Measurements from ENCODE around the gene AXIN2. TPM values are rescaled to one million over a fixed set of nuclear protein-coding genes. Genes with fewer than 3 reads are reported as not detected.
"Not testable (repeated sequence)": the region's sequence is repeated elsewhere in the genome, so short reads cannot be mapped to it uniquely, and the experiment has no call there.

The AXIN2 gene
- total RNA-seq, 2 experiments from 2014 or later, result 7.7 to 9.8 TPM

DNA sequence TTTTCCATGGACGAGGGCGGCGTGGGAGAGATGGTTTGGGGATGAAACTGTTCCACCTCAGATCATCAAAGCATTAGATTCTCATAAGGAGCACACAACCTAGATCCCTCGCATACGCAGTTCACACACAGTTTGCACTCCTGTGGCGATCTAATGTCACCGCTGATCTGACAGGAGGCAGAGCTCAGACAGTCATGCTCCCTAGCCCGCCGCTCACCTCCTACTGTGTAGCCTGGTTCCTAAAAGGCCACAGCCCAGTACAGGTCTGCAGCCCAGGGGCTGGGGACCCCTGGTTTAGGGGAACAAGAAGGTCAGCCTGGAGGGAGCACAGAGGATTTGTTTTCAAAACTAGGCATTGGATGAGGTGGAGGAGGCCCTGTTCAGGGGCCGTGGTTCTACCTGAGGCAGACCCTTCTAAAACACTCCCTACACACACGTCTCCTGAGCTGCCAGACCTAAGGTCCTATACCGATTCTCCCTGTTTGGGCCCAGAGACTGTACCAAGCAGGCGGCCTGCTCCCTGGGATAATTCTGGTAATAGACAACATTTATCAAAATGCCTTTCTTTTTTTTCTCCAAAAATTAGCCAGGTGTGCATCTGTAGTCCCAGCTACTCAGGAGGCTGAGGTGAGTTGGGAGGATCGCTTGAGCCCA, 38.6 kb downstream of the AXIN2 start:
- ATAC-seq (ENCODE audit: low read depth), result peak; percentile 15
- POLR2A ChIA-PET, result interaction anchor here (0.6 to 1.1 kb wide), 3 partner anchors 8 to 89 kb away, joined by 3 to 5 read pairs (median 4); no protein-coding TSS in a partner anchor
- Mint-ChIP-seq H3K27ac (peak overlapping the region; percentile 71), H3K4me3 (peak overlapping the region; percentile 56), H3K4me1 (peaks cover 20% of the 10 kb centered on the region), H3K9me3 (peaks cover 1% of the 10 kb centered on the region), H3K36me3 (peaks cover 2% of the 10 kb centered on the region), H3K27me3 (peaks cover 44% of the 10 kb centered on the region)
- no peak for DNase-seq

DNA sequence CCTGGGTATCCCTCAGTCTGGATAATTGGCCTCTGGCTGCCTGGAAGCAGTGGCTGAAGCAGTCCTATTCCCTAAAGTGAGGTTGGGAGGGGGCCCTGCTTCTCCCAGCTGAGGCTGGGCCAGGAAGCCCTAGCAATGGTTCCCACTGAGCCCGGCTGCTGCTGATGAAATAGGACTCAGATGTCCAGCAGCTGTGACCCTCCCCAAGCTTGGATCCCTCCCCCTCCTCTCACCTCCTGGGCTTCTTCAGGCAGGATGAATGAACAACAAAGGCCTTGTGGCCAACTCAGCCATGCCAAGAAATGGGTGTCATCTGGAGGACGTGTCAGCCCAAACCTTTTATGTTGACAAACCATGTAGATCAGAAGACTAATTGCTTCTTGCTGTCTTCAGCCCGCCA, 42.0 kb downstream of the AXIN2 start:
- Mint-ChIP-seq H3K27ac (no peak overlapping the region), H3K9me3 (peaks cover 2% of the 10 kb centered on the region), H3K36me3 (no peaks in the 10 kb centered on the region), H3K27me3 (peaks cover 51% of the 10 kb centered on the region), H3K4me1 (peaks cover 19% of the 10 kb centered on the region), H3K4me3 (no peak overlapping the region)
- ATAC-seq (ENCODE audit: low read depth), result no peak
- POLR2A ChIA-PET, result no interaction called here
- no peak for DNase-seq

DNA sequence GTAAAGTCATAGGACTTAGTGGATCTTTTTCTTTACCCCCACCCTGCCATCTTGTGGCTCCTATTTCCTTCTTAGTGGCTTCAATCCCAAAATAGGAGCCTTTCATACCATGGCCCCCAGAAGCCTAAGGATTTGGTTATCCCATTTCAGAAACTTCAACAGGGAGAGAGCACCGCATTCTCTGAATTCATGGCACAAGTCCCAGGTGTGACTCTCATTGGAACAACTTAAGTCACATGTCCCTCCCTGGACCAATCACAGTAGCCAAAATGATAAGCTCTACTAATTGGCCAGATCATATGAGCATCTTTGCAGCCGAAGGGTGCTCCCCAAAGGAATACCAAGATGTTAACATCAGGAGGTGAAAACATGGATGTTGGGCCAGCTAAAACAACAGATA, 43.2 kb downstream of the AXIN2 start:
- peaks cover 49% of the 10 kb centered on the region for H3K27me3 Mint-ChIP-seq
- ATAC-seq (ENCODE audit: low read depth) (no peak), DNase-seq (no peak)
- no peak overlapping the region for H3K4me3 Mint-ChIP-seq
- POLR2A ChIA-PET, result interaction anchor here (0.6 kb wide), 1 partner anchor 1941 kb away, joined by 8 read pairs; no protein-coding TSS in a partner anchor
- H3K27ac Mint-ChIP-seq, result no peak overlapping the region
- H3K9me3 Mint-ChIP-seq, result peaks cover 2% of the 10 kb centered on the region
- H3K4me1 Mint-ChIP-seq, result peaks cover 9% of the 10 kb centered on the region
- no peaks in the 10 kb centered on the region for H3K36me3 Mint-ChIP-seq

DNA sequence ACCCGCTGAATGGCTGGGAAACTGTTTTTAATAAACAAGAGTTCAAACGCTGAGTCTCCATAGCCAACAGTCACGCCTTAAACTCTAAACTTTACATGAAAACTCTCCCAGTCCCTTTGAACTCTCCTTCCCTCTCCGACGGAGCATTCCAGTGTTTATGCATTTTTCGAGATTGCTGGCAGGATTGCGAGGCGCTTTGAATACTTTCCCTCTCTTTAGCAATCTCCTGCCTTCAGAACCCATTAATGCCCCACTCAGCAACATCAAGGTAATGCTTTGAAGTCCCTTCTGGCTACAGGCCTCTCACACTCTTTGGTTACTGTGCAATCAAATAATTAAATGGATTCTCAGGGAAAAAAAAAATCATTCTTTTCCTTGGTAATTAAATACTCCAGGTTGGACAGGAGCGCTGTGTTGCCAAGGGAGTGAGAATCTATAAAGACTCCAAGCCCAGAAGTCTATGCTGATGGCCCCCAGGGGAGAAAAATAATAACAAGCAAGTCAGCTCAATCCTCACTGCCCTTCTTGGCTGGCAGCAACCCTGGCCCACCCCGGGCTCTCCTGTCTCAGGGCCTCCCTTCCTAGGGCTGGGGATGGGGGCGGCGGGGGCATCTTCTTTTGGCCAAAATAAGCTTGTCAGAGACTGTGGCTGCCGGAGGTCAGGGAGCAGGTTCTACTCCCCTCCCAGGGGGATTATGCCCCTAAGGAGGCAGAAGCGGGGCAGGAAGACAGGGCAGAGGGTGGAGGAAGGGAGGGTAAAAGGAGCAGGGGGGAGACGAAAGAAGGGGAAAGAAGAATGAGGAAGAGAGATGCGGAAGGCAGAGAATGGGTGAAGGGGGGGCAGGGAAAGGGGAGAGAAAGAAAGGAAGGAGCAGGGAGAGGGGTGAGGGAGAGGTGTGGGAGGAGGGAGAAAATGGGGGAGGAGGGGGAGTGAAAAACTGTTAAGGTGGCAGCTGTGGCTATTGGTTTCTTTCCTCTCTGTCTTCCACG, 45.2 kb downstream of the AXIN2 start:
- Mint-ChIP-seq H3K27me3 (peaks cover 34% of the 10 kb centered on the region), H3K9me3 (peaks cover 2% of the 10 kb centered on the region), H3K4me3 (no peak overlapping the region), H3K27ac (no peak overlapping the region), H3K4me1 (no peaks in the 10 kb centered on the region), H3K36me3 (no peaks in the 10 kb centered on the region)
- DNase-seq, result no peak
- POLR2A ChIA-PET, result no interaction called here
- ATAC-seq (ENCODE audit: low read depth), result no peak

DNA sequence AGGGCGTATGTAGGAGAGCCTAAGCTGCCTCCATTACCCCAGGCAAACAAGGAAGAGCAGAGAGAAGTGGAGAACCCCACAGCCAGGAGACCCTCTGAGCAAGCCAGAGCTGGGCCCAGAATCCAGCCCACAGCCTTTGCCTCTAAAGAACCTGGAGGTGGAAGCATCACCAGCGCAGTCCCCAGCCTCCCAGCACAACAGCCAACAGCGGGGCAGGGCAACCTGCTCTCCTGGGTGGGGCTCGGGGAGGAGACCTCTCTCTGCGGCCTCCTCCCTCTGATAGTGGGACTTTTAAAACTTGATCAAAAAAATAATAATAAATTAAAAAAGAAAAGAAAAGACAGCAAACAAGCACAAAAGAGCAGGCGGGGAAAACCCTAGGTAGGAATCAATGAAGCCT, 45.9 kb downstream of the AXIN2 start:
- DNase-seq (no peak), ATAC-seq (ENCODE audit: low read depth) (no peak)
- no peak overlapping the region for H3K4me3 Mint-ChIP-seq
- peaks cover 2% of the 10 kb centered on the region for H3K9me3 Mint-ChIP-seq
- no peaks in the 10 kb centered on the region for H3K4me1 Mint-ChIP-seq
- POLR2A ChIA-PET, result no interaction called here
- H3K36me3 Mint-ChIP-seq, result no peaks in the 10 kb centered on the region
- H3K27me3 Mint-ChIP-seq, result peaks cover 33% of the 10 kb centered on the region
- H3K27ac Mint-ChIP-seq, result no peak overlapping the region

DNA sequence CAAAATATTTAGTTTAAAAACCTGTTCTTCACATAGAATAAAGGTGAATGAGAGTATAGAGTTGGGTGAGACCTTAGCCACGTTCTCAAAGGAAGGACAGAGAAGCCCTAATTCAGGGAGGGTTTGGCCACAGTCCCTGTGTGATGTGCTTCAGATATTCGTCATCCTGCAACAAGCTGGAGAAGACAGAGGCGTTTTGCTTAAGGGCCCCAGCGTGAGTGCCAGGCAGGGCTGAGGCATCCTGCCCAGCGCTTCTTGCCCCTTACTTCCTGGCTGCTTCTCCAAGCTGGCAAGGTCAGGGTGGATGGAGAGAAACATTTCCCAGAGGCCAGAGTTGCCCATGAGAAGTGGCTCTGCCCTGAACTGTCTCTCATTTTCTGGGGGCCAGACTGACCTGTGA, 46.9 kb downstream of the AXIN2 start:
- Mint-ChIP-seq H3K27ac (no peak overlapping the region), H3K4me3 (no peak overlapping the region)

GRCh38 chr17:65514082-65514481, 47.4 kb downstream of the AXIN2 start:
- Mint-ChIP-seq H3K4me1 (no peaks in the 10 kb centered on the region), H3K27ac (no peak overlapping the region), H3K36me3 (no peaks in the 10 kb centered on the region), H3K4me3 (no peak overlapping the region), H3K27me3 (peaks cover 30% of the 10 kb centered on the region), H3K9me3 (peaks cover 2% of the 10 kb centered on the region)
- DNase-seq (no peak), ATAC-seq (ENCODE audit: low read depth) (no peak)
- POLR2A ChIA-PET, result interaction anchor here (0.6 kb wide), 1 partner anchor 9 kb away, joined by 3 read pairs; no protein-coding TSS in a partner anchor

More for the DNA sequence above, 46.9 kb downstream of the AXIN2 start:
- DNase-seq (no peak), ATAC-seq (ENCODE audit: low read depth) (no peak)
- Mint-ChIP-seq H3K9me3 (peaks cover 2% of the 10 kb centered on the region), H3K36me3 (no peaks in the 10 kb centered on the region), H3K27me3 (peaks cover 33% of the 10 kb centered on the region), H3K4me1 (no peaks in the 10 kb centered on the region)
- POLR2A ChIA-PET, result interaction anchor here (0.6 kb wide), 1 partner anchor 9 kb away, joined by 3 read pairs; no protein-coding TSS in a partner anchor

- Mint-ChIP-seq H3K9me3 (no peaks in the 10 kb centered on the region), H3K27me3 (peaks cover 15% of the 10 kb centered on the region), H3K4me3 (no peak overlapping the region)
Measured at GRCh38 chr17:65511316-65511715, 50.1 kb downstream of the AXIN2 start.

GRCh38 chr17:65509032-65509431, 52.4 kb downstream of the AXIN2 start:
- H3K27me3 Mint-ChIP-seq, result peaks cover 13% of the 10 kb centered on the region
- no peaks in the 10 kb centered on the region for H3K9me3 Mint-ChIP-seq
- ATAC-seq (ENCODE audit: low read depth), result no peak
- POLR2A ChIA-PET, result interaction anchor here (0.6 kb wide), 1 partner anchor 1821 kb away, joined by 4 read pairs; no protein-coding TSS in a partner anchor
- no peak overlapping the region for H3K4me3 Mint-ChIP-seq
- no peaks in the 10 kb centered on the region for H3K36me3 Mint-ChIP-seq
- no peaks in the 10 kb centered on the region for H3K4me1 Mint-ChIP-seq
- DNase-seq, result no peak
- no peak overlapping the region for H3K27ac Mint-ChIP-seq

More at GRCh38 chr17:65511316-65511715, 50.1 kb downstream of the AXIN2 start:
- no peak overlapping the region for H3K27ac Mint-ChIP-seq
- POLR2A ChIA-PET, result interaction anchor here (0.5 kb wide), 1 partner anchor 80 kb away, joined by 3 read pairs; no protein-coding TSS in a partner anchor
- H3K4me1 Mint-ChIP-seq, result no peaks in the 10 kb centered on the region
- no peaks in the 10 kb centered on the region for H3K36me3 Mint-ChIP-seq
- no peak for ATAC-seq (ENCODE audit: low read depth)
- no peak for DNase-seq

- H3K9me3 Mint-ChIP-seq; H3K4me3 Mint-ChIP-seq; H3K27ac Mint-ChIP-seq; DNase-seq; H3K36me3 Mint-ChIP-seq; H3K27me3 Mint-ChIP-seq; POLR2A ChIA-PET; H3K4me1 Mint-ChIP-seq; ATAC-seq (ENCODE audit: low read depth): not testable (repeated sequence)
Measured at GRCh38 chr17:65504673-65505072, 56.8 kb downstream of the AXIN2 start.

DNA sequence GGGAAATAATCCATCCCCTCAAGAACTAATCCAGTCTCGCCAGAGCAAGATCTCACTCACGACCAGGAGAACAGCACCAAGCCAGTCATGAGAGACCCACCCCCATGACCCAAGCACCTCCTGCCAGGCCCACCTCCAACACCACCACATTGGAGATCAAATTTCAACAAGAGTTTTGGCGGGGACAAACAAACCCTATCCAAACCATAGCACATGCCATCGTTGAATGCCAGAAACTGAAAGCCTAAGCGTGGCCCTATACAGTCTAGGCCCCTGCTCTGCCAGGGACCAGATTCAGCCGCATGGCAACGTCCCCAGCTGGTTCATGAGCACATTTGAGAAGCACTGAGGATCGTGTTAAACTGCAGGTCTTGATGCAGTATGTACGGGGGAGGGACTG, 57.3 kb downstream of the AXIN2 start:
- POLR2A ChIA-PET, result interaction anchor here (0.5 kb wide), 1 partner anchor 19 kb away, joined by 4 read pairs; no protein-coding TSS in a partner anchor
- no peak overlapping the region for H3K27ac Mint-ChIP-seq

GRCh38 chr17:65503557-65503956, 57.9 kb downstream of the AXIN2 start:
- DNase-seq, result no peak
- H3K27ac Mint-ChIP-seq, result no peak overlapping the region
- H3K4me3 Mint-ChIP-seq, result no peak overlapping the region
- peaks cover 4% of the 10 kb centered on the region for H3K27me3 Mint-ChIP-seq
- ATAC-seq (ENCODE audit: low read depth), result no peak
- no peaks in the 10 kb centered on the region for H3K9me3 Mint-ChIP-seq
- POLR2A ChIA-PET, result interaction anchor here (0.5 kb wide), 1 partner anchor 20 kb away, joined by 4 read pairs; no protein-coding TSS in a partner anchor
- H3K4me1 Mint-ChIP-seq, result no peaks in the 10 kb centered on the region
- no peaks in the 10 kb centered on the region for H3K36me3 Mint-ChIP-seq

More for the DNA sequence above, 57.3 kb downstream of the AXIN2 start:
- Mint-ChIP-seq H3K36me3 (no peaks in the 10 kb centered on the region), H3K4me3 (no peak overlapping the region), H3K27me3 (peaks cover 7% of the 10 kb centered on the region), H3K4me1 (no peaks in the 10 kb centered on the region), H3K9me3 (no peaks in the 10 kb centered on the region)
- no peak for ATAC-seq (ENCODE audit: low read depth)
- no peak for DNase-seq

DNA sequence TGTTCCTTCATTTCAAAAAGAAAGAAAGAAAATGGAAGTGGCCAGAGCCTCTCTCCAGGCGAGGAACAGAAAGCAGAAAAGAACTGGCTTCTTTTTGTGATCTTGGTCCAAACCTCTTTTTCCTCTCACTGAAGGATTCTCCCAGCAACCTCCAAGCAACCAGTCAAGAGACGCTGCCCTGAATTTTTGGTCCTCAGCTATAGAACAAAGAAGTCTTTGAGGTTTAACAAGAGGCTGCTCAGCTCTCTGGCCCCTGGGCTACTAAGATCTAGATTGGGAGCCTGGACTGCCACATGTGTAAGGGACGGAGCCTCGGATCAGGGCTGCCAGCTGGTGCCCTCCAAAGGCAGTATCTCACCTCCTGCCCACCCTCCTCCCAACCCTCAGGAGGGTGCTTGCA, 62.6 kb downstream of the AXIN2 start:
- H3K27me3 Mint-ChIP-seq, result peaks cover 12% of the 10 kb centered on the region
- H3K36me3 Mint-ChIP-seq, result no peaks in the 10 kb centered on the region
- DNase-seq (no peak), ATAC-seq (ENCODE audit: low read depth) (no peak)
- no peak overlapping the region for H3K27ac Mint-ChIP-seq
- no peak overlapping the region for H3K4me3 Mint-ChIP-seq
- H3K4me1 Mint-ChIP-seq, result peaks cover 6% of the 10 kb centered on the region
- POLR2A ChIA-PET, result no interaction called here
- H3K9me3 Mint-ChIP-seq, result no peaks in the 10 kb centered on the region
